GM19324 (cell line): ENCODE data around the gene F3.
A peak's percentile ranks its signal among the peaks of the same experiment; 100 is the strongest.

Experiments
- ATAC-seq: cut with Tn5 transposase; IDR thresholded peaks from one replicate; pipeline ENCODE4 v1.9.1; 2021; ENCODE audit warnings: mild to moderate bottlenecking, moderate library complexity; ENCODE audit not compliant: unreplicated experiment, low FRiP score

F3 gene

DNA sequence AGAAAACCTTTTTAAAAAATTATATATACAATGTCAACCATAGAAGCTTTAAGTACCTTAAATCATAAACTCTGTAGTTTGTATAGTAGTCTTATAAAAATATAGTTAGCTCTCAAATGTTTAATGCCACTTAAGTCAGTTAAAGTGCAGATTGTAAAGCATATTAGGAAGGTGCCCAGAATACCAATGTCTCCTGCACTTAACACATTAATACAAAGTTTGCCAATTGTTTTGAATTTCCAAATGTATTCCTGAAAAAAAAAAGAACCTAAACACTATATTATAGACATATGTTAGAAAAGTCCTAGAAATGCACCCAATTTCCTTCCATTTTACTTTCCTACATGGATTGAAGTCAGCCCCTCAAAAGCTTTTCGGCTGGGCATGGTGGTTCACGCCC, 12.1 kb downstream of the F3 start:
- no peak for ATAC-seq

DNA sequence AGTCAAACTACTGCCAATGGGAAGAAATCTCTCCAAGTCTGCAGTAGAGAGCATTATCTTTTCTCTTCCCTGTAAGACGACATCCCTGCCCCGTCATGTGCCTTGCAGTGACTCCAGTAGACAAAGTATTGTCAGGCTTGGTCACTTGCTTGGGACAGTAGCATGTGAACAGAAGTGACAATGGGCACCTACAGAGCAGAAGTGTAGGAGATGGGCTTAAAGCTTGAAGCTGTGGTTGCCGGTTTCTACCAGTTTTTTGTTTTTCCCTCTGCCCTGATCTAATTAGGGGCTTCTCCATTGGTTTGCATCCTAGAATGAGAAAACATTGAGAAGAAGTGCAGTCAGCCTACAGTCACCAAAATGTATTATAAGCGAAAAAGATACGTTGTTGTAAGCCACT, 12.7 kb downstream of the F3 start:
- ATAC-seq: no peak

DNA sequence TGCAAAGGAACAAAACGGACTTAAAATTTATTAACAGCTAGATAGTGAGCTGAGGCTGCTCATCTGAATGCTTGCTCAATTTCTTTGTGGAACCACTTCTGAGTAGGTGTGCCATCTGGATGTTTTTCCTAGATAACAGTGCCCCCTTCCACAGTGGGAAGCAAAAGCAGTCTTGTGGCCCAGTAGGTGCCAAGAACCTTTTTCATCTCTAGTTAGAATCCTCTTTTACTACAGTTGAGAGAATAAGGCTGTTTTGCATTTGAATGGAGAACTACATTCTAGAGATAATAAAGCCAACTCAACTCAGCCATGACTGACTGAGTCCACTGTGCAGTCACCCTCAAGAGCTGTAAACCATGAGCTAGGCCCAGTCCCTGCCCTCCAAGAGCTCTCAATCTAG, 13.3 kb downstream of the F3 start:
- no peak for ATAC-seq

DNA sequence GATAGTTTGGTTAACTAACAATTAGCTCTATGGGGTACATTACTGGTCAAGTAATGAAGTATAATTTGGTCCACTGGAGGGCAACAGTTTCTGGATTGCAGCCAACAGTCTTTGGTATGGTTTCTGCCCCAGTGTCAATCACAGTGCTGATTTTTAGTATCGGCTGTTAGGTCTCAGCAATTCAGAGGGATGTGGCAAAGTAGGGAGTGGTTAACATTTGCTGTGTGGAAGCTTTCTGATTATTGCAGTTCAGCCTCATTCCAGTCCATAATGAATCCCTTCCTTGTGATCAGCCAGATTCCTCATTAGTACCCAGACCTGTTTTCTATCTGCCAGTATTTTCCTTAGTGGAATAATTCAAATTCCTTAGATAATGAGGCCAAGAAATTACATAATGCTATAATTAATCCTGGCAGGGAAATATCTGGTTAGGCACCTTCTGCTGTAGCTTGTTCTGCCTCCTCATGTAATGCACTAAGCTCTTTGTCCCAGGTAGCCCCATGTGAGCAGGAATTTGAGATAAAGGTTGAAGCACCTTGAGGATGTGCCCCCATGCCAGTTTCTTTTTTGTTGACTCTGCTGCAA, 14.0 kb downstream of the F3 start:
- no peak for ATAC-seq

DNA sequence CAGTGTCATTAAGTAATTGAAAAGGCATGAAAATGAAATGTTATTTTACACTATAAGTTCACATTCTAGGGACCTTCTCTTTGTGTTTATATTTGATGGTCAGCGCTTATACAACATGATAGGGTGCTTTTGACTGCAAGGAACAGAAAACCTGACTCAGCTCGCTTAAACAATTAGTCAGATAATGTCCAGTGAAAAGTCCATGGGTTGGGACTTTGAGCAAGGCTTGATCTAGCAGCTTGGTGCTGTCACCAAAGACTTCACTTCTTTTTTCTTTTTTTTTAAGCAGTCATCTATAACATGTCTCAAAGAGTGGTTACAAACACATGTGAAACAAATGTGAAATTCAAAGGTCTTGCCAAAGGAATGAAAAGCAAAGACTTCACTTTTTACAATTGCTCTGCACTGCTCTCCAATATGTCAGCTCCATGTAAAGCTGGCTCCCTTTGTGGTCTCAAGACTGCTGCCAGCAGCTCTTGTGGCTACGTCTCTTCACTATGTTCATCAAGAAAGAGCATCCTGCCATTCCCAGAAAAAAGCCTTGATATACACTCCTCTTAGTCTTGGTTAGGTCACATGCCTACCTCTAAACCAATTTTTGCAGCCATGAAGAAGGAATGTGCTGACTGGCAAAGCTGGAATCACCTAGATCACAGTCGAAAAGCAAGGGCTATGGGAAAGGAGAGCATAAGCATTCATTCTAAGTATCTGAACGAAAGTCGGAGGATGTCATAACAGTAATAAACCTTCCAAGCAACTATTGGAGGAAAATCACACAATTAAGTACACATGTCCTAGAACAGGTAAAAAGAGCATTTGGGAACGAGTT, 15.2 kb downstream of the F3 start:
- ATAC-seq: no peak

DNA sequence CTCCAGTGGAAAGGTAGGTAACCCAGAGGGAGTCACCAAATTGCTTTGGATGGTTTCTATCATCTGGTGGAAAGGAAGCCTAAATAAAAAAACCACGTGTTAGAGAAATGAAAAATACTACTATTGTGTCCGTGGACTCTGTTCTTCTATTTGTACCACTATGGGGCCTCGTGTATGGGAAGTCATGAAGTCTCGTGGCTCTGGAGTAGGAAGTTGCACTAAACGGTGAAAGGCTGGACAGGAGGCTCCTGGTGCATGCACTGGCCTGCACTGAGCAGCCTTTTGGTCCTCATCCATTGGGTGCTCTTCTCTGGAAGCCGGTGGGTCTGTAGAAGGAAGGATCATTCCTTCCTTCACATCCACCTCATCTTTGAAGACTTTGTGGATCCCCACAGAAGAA, 17.0 kb downstream of the F3 start:
- no peak for ATAC-seq

DNA sequence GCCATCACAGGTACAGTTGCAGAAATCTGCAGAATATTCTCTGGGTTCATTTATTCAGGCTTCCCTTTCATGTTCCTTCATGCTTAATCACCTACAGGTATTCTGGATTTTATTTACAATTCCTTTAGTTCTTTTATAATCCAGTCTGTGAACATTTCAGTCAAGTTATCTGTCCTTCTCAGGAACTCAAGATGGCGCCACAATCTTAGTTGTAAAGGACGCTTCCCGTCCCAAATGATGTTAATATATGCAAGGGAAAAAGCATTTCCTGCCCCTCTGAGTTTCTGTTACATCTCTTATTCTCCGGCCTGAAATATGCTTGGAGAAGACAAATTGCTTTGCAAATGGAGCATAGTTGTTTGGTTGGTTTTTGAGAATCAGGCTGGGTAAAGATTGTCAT, 19.3 kb downstream of the F3 start:
- no peak for ATAC-seq

DNA sequence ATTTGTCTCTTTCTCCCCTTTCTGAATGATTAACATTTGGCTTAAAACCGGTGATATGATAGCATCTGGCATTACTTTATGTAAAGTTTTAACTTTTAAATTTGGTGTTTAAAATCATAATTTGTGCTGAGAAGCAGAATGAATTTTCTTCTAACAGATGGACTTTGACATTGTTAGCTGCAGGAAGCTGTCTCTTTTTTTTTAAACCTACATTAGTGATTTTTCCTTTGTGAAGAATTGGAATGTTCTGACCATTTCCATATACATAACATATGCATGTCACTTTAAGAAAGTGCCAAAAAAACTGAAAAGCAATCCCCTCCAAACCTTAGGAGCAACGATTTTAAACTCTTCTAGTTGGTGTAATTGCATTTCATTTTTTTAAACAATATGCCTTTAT, 22.2 kb downstream of the F3 start:
- no peak for ATAC-seq

DNA sequence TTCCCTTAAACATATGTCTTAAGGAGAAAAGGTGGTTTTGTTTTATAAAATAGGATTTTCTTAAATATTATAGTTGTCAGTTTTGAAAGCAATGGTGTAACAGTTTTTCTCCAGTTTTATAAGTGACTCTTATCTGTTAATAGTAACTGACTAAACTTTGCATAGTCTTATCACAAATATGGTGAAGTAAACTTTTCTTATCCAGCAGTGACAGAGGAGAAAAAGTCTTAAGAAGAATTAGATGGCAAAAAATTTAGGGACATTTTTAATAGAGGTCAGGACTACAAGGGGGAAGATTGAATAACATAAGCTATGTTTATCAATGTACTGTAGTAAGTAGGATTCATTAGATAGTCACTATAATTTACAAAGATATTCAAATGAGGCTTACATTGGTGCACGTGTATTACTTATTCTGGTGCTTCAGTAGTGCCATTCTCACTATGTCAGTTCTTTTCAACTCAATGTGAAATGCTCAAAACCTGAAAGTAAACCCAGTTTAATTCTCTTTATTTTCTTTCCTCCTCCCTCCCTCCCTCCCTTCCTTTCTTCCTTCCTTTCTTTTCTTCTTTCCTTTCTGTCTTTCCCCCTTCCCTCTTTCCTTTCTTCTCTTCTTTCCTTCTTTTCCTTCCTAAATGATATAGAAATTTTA, 26.1 kb downstream of the F3 start:
- ATAC-seq: no peak

DNA sequence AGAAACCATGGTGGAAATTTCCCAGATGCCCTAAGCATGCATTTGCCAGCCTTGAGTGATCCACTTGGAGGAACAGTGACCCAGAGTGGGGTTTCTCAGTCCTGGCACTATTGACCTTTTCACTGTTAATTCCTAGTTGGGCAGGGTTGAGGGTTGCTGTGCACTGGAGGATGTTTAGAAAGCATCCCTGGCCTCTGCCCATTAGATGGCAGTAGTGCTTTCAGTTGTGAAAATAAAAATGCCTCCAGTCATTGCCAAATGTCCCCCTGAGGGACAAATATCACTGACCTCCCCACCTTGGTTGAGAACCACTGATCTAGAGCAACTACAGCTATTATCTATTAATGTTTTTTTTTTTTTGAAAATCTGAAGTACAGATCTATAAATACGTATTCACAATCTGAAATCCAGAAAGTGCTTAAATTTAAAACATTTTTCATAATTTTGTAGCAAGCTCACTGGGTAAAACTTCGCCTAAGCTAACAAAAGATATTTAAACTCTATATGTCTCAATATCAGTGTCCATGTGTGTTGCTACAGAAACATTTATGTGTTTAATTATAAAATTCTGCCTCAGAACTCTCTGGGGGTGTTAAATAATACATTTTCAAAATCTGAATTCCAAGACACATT, 27.3 kb downstream of the F3 start:
- no peak for ATAC-seq

DNA sequence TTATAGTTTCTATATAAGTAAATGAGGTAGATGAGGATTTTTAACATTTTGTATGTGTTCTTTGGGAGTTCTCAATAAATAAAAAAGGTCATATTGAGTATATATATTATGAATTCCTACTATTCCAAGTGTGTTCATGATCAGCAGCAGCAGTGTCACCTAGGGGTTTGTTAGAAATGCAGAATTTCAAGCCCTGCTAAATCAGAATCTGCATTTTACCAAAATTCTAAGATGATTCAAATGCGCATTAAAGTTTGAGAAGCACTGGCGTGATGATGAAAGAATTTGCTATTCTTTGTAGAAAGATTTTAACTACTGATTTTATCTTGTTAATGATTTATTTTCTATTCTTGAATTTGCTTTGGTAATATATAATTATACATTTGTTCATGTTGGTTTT, 28.7 kb downstream of the F3 start:
- no peak for ATAC-seq

DNA sequence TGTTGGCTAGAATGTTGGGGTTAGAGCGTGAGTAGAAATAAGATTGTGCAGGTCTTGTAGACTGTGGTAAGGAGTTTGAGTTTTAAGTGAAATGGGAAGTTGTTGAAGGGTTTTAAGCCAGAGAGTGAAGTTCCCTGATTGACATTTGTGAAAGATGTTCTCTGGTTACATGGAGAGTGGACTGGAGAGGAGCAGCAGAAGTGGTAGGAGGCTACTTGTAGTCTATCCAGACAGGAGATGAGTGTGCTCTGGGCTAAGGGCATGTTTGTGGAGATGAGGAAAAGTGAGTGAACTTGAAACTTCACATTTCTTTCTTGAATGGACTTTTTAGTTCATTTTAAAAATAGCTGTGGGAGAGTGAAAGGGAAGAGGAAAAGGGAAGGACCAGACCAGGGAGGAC, 37.0 kb downstream of the F3 start:
- no peak for ATAC-seq

DNA sequence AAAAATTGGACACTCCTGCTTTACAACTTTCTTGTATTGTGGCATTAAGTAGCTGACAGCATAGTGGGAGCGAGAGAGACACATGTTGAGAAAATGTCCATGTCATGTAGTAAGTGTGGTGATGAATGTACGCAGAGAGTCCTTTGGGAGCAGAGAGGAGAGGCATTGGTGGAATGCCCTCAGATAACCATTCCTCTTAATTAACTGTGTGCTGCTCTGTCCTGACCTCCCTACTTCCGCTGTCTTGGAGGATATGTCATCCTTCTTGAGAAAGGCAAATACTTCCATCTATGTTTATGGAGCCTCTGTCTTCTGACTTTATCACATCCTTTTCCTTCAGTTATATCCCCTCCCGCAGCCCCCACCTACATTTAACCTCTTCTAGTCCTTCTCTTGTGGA, 38.4 kb downstream of the F3 start:
- no peak for ATAC-seq

DNA sequence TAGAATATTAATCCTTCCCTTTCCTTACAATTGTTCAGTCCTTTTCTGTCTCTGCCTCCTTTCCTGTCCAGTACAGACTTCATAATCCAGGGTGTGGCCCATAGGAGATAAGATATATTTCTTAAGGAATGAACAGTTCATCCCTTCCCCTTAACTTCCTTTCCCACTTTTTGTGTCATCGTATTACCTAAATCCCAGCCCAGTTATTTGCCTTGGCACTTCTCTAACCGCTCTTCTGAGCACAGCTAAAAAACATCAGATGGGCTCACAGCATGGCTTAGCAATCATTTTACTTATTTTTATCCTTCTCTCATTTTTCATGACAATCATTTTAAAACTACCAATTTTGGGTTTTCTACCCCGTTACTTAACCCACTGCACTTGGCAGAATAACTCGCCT, 39.6 kb downstream of the F3 start:
- no peak for ATAC-seq

DNA sequence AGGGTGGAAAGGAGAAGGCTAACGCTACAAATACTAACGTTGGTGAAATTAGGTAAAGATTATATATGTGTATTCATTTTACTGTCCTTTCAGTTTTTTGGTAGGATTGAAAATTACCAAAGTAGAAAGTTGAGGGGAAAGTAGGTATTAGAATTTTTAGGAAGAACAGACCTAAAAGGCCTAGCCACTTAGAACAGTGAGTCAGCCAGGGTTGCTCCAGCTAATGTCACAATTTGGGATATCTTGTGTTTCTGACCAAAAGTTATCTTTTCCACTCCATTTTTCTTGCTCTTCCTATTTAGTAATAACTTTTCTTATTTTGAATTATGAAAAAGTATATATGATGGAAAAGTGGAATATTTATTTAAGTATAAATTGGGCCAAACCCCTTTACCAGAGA, 40.1 kb downstream of the F3 start:
- no peak for ATAC-seq

DNA sequence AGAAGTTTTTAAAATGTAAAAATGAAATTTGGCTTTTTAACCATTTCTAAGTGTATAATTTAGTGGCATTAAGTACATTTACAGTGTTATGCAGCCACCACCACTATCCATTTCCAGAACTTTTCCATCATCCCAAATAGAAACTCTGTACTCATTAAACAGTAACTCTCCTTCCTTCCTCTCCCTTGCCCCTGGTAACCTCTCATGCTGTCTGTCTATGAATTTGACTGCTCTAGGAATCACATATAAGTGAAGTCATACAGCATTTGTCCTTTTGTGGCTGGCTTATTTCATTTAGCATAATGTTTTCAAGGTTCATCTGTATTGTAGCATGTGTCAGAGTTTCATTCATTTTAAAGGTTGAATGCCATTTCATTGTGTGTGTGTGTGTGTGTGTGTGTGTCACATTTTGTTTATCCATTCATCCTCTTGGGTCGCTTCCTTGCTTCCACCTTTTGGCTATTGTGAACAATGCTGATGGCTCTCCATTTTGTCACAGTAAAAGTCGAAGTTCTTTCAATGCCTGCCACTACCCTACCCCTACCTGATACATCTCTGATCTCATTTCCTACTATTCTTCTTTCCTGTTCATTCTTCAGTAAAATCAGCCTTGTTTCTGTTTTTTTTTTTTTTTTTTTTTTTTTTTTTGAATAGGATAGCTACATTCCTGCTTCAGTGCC, 45.3 kb downstream of the F3 start:
- no peak for ATAC-seq

DNA sequence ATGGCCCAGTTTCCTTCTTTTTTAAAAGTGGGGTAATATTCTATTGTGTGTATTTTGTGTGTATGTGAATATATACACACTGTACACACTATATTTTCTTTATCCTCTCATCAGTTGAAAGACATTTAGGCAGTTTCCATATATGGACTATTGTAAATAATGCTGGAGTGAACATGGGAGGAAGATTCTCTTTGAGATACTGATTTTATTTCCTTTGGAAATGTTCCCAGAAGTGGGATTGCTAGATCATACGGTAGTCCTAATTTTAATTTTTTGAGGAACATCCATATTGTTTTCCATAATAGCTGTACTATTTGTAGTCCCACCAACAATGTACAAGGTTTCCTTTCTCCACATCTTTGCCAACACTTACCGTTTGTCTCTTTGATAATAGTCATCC, 51.0 kb downstream of the F3 start:
- no peak for ATAC-seq

DNA sequence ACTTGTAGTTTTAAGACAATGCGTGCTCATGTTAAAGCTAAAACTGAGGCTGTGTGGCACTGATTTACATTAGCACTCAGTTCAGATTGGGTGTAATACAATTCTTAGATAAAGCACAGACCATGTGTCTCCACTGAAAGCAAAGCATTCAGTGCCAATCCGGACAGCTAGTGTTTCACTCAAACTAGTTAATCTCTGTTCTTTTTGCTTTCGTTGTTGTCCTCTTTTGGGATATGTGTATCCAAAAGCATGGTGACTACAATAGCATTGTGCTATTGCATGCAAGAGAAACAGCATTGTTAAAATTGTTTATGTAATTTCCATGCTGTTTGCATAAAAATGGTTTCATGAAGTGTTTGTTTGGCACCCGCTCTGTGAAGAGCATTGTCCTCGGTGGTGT, 54.6 kb downstream of the F3 start:
- no peak for ATAC-seq

DNA sequence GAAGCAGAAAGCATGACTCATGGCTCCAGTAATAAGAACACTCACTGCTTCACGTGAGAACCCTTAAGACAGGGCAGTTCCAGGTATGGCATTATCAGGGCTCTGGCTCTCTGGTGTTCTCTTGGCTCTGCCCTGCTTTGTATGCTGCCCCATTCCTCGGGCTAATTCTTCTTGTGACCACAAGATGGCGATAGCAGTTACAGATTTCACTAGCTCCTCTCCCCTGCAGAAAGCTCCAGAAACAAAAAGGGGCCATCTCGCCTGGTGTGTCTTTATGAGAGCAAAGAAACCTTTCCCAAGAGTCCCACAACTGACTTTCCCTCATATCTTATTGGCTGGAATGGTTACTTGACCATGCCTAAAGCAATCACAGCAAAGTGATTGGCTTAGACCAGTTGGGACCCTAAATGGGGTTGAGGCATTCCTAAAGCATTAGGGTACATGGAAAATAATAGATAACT, 60.1 kb downstream of the F3 start:
- peak; percentile 64 for ATAC-seq

DNA sequence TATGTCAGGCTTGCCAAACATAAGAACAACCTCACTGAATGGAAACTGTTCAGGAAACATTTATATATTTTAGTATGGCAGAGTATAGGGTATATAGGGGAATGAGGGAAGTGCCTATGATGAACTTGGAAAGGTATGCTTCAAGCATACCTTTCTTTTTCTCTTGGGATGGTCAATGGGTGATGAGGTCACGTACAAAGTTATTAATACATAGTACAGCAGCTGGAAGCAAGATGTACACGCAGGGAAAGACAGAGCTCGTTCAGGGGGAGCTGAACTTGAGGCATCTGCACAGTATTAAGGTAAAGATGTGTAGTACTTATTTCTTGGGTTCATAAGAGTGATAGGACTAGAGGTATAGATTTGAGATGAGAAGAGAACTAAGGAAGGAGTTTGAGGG, 61.9 kb downstream of the F3 start:
- ATAC-seq: no peak
